ENCODE measurements around the gene LIMD2. TPM values are rescaled to one million over a fixed set of nuclear protein-coding genes. Genes with fewer than 3 reads are reported as not detected.

Gene LIMD2
- total RNA-seq, 1 donor from 2014 or later = 54.8 TPM

DNA sequence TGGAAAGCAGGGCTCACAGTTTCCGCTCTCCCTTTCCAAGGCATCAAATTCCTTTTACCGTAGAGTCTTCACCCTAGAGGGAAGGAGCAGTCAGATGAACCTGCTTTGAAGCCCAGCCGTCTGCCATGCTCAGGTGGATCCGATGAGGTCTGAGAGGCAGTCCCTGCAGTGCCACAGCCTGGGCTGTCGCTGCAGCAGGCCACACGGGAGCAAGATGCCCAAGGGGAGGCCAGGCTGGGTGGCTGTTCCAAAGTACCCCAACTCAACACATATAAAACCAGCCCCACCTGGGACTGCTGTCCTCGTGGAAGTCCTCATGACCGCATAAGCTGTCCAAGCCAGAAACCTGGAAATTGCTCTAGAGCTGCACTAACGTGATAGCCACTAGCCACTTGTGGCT, 4.9 kb upstream of the LIMD2 start:
- peaks cover 9% of the 10 kb centered on the region for H3K4me1 ChIP-seq (ENCODE audit: insufficient read depth, low read length)
- peaks cover 8% of the 10 kb centered on the region for H4K20me1 ChIP-seq (ENCODE audit: insufficient read depth, low read length)
- no peaks in the 10 kb centered on the region for H3K27me3 ChIP-seq (ENCODE audit: insufficient read depth, low read length)
- H3K79me2 ChIP-seq (ENCODE audit: insufficient read depth, low read length) = no peaks in the 10 kb centered on the region
- no peak for FAIRE-seq
- no peak overlapping the region for H3K27ac Mint-ChIP-seq (ENCODE audit: unreplicated experiment)
- H3K4me2 ChIP-seq (ENCODE audit: low read length) = no peak overlapping the region
- H3K36me3 ChIP-seq (ENCODE audit: insufficient read depth, low read length) = peaks cover 14% of the 10 kb centered on the region
- TF ChIP-seq EZH2 (IDR thresholded peaks at IDR 0.05; ENCODE audit: insufficient read depth, low read length) = no peak
- TF ChIP-seq, protein P1, sequence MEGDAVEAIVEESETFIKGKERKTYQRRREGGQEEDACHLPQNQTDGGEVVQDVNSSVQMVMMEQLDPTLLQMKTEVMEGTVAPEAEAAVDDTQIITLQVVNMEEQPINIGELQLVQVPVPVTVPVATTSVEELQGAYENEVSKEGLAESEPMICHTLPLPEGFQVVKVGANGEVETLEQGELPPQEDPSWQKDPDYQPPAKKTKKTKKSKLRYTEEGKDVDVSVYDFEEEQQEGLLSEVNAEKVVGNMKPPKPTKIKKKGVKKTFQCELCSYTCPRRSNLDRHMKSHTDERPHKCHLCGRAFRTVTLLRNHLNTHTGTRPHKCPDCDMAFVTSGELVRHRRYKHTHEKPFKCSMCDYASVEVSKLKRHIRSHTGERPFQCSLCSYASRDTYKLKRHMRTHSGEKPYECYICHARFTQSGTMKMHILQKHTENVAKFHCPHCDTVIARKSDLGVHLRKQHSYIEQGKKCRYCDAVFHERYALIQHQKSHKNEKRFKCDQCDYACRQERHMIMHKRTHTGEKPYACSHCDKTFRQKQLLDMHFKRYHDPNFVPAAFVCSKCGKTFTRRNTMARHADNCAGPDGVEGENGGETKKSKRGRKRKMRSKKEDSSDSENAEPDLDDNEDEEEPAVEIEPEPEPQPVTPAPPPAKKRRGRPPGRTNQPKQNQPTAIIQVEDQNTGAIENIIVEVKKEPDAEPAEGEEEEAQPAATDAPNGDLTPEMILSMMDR (IDR thresholded peaks at IDR 0.05; ENCODE audit: insufficient read depth, low read depth, low read length) = no peak
- no peaks in the 10 kb centered on the region for H3K27me3 Mint-ChIP-seq (ENCODE audit: low read depth, unreplicated experiment)
- peaks cover 25% of the 10 kb centered on the region for H3K36me3 Mint-ChIP-seq (ENCODE audit: low read depth, unreplicated experiment)
- H3K9me3 Mint-ChIP-seq (ENCODE audit: unreplicated experiment) = peaks cover 2% of the 10 kb centered on the region
- H3K9ac ChIP-seq (ENCODE audit: low read length) = no peak overlapping the region
- H3K4me1 Mint-ChIP-seq (ENCODE audit: low read depth, unreplicated experiment) = peaks cover 4% of the 10 kb centered on the region
- H3K4me3 ChIP-seq (ENCODE audit: insufficient read depth, low read depth, low read length) = no peak overlapping the region
- no peak overlapping the region for H3K4me3 Mint-ChIP-seq (ENCODE audit: unreplicated experiment)
- no peak for DNase-seq (ENCODE audit: low read depth)
- H2AFZ ChIP-seq (ENCODE audit: low read depth, low read length) = no peak overlapping the region
- no peaks in the 10 kb centered on the region for H3K9me3 ChIP-seq (ENCODE audit: insufficient read depth, low read depth, low read length)
- no peak overlapping the region for H3K27ac ChIP-seq (ENCODE audit: low read depth, low read length)

DNA sequence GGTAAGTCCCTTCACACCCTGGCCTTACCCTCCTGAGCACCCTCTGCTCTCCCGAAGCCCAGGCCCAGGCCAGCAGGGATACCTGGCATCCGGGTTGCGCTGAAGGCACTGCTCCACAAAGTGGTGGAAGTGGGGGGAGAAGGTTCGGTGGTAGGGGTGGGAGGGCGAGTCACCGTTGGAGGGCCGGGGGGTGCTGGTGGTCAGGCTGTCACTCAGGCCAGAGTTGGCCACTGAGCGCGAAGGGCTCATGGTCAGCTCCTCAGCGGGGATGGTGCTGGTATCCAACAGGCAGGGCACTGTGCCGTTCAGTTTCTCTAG, 4.3 kb upstream of the LIMD2 start:
- Mint-ChIP-seq H3K4me1 (ENCODE audit: low read depth, unreplicated experiment) (peaks cover 4% of the 10 kb centered on the region), H3K9me3 (ENCODE audit: unreplicated experiment) (peaks cover 2% of the 10 kb centered on the region), H3K4me3 (ENCODE audit: unreplicated experiment) (no peak overlapping the region), H3K27ac (ENCODE audit: unreplicated experiment) (no peak overlapping the region), H3K36me3 (ENCODE audit: low read depth, unreplicated experiment) (peaks cover 23% of the 10 kb centered on the region), H3K27me3 (ENCODE audit: low read depth, unreplicated experiment) (no peaks in the 10 kb centered on the region)
- no peaks in the 10 kb centered on the region for H3K9me3 ChIP-seq (ENCODE audit: insufficient read depth, low read depth, low read length)
- H3K27me3 ChIP-seq (ENCODE audit: insufficient read depth, low read length) = no peaks in the 10 kb centered on the region
- DNase-seq (ENCODE audit: low read depth) (no peak), FAIRE-seq (no peak)
- no peak overlapping the region for H2AFZ ChIP-seq (ENCODE audit: low read depth, low read length)
- H3K4me1 ChIP-seq (ENCODE audit: insufficient read depth, low read length) = peaks cover 9% of the 10 kb centered on the region
- H3K4me3 ChIP-seq (ENCODE audit: insufficient read depth, low read depth, low read length) = no peak overlapping the region
- H4K20me1 ChIP-seq (ENCODE audit: insufficient read depth, low read length) = peaks cover 8% of the 10 kb centered on the region
- H3K27ac ChIP-seq (ENCODE audit: low read depth, low read length) = no peak overlapping the region
- no peak overlapping the region for H3K9ac ChIP-seq (ENCODE audit: low read length)
- H3K79me2 ChIP-seq (ENCODE audit: insufficient read depth, low read length) = no peaks in the 10 kb centered on the region
- TF ChIP-seq EZH2 (IDR thresholded peaks at IDR 0.05; ENCODE audit: insufficient read depth, low read length) = no peak
- TF ChIP-seq, protein P1 (IDR thresholded peaks at IDR 0.05; ENCODE audit: insufficient read depth, low read depth, low read length) = no peak
- H3K36me3 ChIP-seq (ENCODE audit: insufficient read depth, low read length) = peaks cover 9% of the 10 kb centered on the region
- no peak overlapping the region for H3K4me2 ChIP-seq (ENCODE audit: low read length)

DNA sequence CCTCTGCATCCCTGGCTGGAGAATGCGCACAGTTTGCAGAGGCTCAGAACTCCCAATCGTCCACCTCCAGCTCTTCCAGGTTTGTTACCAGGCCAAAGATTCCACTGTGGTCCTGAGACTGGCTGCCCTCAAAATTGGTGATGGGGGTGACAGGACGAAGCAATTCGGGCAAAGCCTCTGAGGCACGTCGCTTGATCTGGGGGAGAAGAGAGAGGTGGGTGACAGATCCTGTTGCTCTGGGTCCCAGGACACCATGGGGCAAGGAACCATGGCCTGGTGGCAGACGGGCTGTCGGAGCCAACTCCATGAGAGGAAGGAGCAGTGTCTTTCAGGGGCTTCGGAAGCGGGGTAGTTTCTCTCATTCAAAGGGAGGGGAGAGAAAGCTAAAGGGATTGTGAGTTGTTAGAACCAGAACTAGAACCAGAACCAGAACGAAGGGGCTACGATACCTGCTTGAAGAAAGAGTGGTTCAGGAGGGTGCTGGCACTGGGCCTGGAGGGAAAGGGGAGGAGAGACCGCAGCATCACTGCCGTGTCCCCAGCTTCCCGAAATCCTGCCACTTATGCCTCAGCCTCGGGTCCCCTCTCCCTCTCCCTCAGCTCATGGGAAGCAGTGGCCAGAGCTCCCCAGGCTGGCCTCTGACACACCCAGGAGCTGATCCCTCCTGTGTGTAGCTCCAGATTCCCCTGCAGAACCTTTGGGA, 3.8 kb upstream of the LIMD2 start:
- FAIRE-seq (no peak), DNase-seq (ENCODE audit: low read depth) (no peak)
- H2AFZ ChIP-seq (ENCODE audit: low read depth, low read length) = no peak overlapping the region
- H3K79me2 ChIP-seq (ENCODE audit: insufficient read depth, low read length) = no peaks in the 10 kb centered on the region
- Mint-ChIP-seq H3K4me3 (ENCODE audit: unreplicated experiment) (no peak overlapping the region), H3K27ac (ENCODE audit: unreplicated experiment) (peak overlapping the region; percentile 9), H3K4me1 (ENCODE audit: low read depth, unreplicated experiment) (peaks cover 4% of the 10 kb centered on the region), H3K36me3 (ENCODE audit: low read depth, unreplicated experiment) (peaks cover 21% of the 10 kb centered on the region), H3K27me3 (ENCODE audit: low read depth, unreplicated experiment) (no peaks in the 10 kb centered on the region), H3K9me3 (ENCODE audit: unreplicated experiment) (peaks cover 2% of the 10 kb centered on the region)
- peaks cover 4% of the 10 kb centered on the region for H3K36me3 ChIP-seq (ENCODE audit: insufficient read depth, low read length)
- H3K9me3 ChIP-seq (ENCODE audit: insufficient read depth, low read depth, low read length) = no peaks in the 10 kb centered on the region
- TF ChIP-seq EZH2 (IDR thresholded peaks at IDR 0.05; ENCODE audit: insufficient read depth, low read length) = no peak
- TF ChIP-seq, protein P1 (IDR thresholded peaks at IDR 0.05; ENCODE audit: insufficient read depth, low read depth, low read length) = no peak
- peaks cover 8% of the 10 kb centered on the region for H4K20me1 ChIP-seq (ENCODE audit: insufficient read depth, low read length)
- no peak overlapping the region for H3K27ac ChIP-seq (ENCODE audit: low read depth, low read length)
- H3K27me3 ChIP-seq (ENCODE audit: insufficient read depth, low read length) = no peaks in the 10 kb centered on the region
- H3K4me2 ChIP-seq (ENCODE audit: low read length) = no peak overlapping the region
- H3K9ac ChIP-seq (ENCODE audit: low read length) = no peak overlapping the region
- H3K4me1 ChIP-seq (ENCODE audit: insufficient read depth, low read length) = peaks cover 11% of the 10 kb centered on the region
- no peak overlapping the region for H3K4me3 ChIP-seq (ENCODE audit: insufficient read depth, low read depth, low read length)

Data from astrocyte (in vitro differentiated cells and primary cell).